GM18505 (cell line): ENCODE measurements around the gene ADD1.
A peak's percentile ranks its signal among the peaks of the same experiment; 100 is the strongest.

ENCODE experiments used
- ATAC-seq: cut with Tn5 transposase; IDR thresholded peaks from one replicate; pipeline ENCODE4 v1.9.1; 2021; ENCODE audit not compliant: unreplicated experiment
- POLR2A ChIP-seq: IDR thresholded peaks from 4 replicates; pipeline ENCODE4 v1.6.1; 2011; ENCODE audit warnings: borderline replicate concordance; ENCODE audit not compliant: insufficient read depth, insufficient read length; ENCODE audit errors: extremely low read depth

ADD1 gene

DNA sequence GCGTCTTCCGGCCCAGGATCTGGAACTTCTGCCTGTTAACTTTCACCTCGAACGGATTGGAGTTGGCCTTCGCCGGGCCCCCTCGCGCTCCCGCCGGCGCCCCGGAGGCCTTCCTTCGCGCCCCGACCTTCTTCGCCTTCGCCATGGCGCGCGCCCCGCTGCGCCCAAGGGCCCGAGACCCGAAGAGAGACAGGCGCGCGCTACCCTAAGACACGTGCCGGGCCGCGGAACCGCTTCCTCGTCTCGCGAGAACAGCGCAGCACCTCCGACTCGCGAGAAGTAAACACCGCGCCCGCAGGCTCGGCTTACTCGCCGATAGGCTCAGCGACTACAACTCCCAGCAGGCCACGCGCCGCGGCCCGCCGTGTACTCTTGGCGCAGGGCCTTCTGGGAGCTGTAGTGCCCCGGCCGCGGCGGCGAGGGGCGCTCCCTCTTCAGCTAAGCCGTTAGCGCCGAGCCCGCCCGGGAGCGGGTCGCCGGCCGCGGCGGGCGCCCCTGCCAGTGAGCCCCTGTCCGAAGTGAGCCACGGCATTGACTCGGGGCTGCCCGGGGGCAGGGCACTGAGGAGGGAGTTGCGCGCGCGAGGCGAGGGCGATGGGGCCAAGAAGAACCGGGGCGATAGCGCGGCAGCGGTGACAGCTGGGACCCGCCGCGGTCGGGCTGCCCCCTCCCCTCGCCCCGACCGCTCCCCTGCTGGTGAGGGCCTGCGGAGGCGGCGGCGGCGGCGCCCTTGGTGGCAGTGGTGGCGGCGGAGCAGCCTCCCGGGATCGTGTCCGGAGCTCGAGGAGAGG is 119.7 kb downstream of the ADD1 start, which contains the start of the genes GRK4 and NOP14:
GRK4 (plus strand) TSS at position 397 of the 791 bp plus-strand sequence. CDS start 500 bp downstream, outside the sequence.
NOP14 (minus strand) TSS at position 232 of the 791 bp plus-strand sequence; CDS start at position 145, 87 bp downstream.
- peak; percentile 84 for TF ChIP-seq POLR2A
- ATAC-seq = peak; percentile 85

DNA sequence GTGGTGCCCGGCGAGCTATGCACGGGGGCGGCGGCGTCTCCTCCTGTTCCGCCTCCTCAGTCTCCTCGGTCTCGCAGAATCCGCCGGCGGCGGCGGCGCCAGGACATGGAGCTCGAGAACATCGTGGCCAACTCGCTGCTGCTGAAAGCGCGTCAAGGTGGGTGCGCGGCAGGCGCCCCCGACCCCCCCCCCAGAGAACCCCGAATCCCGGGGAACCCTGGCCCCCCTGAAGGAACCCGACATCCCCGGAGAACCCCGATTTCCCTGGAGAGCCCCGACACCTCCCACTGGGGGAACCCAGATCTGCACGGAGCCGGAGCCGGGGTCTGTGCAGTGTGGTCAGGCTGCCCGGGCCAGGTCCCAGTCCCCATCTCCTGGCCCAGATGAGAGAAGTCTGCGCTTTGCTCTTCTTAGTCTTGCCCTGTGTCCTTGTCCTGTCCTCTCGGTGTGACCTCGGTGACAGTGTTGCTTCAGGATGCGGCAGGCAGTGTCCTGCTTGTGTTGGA is 120.4 kb downstream of the ADD1 start:
- no peak for ATAC-seq
- TF ChIP-seq POLR2A = peak; percentile 28

DNA sequence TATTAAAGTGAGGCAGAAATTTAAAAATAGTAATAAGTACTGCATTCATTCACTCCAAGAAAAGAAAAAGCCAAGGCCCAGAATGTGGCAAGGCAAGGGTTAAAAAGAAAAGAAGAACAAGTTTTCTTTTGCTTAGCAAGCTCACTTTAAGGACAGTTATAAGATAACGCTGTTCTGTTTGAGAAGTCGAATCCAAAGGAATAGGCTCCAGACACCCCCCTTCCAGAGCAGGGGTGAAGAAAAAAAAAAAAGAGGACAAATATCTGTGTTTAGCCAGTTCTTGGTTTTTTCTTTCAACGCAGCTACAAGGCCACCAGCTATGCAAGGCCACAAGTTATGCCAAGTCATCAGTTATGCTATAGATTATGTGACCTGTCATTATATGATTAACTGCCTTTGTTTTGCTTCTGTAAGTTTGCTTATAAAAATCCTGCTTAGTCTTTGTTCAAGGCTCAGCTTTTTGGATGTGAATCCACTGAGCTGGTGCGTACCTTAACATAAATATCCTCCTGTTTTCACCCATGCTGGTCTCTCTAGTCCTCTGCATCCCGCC is 121.1 kb downstream of the ADD1 start:
- no peak for TF ChIP-seq POLR2A
- no peak for ATAC-seq

DNA sequence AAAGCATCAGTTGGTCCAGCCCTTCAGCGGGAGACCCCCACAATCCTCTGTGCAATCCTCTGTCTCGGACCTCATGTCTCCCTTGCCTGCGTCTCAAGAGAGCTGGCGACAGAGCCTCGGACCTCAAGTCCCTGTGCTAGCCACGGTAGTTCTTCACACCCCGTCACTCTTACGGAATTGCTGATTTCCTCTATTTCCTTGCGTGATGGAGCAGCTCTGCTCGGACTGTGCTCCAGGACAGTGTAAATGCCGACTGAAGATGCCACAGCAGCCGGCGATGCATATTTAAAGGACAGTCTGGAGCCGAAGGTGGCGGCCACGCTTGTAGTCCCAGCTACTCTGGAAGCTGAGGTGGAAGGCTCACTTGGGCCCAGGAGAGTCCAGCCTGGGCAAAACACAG is 121.6 kb downstream of the ADD1 start:
- no peak for TF ChIP-seq POLR2A
- ATAC-seq = no peak

DNA sequence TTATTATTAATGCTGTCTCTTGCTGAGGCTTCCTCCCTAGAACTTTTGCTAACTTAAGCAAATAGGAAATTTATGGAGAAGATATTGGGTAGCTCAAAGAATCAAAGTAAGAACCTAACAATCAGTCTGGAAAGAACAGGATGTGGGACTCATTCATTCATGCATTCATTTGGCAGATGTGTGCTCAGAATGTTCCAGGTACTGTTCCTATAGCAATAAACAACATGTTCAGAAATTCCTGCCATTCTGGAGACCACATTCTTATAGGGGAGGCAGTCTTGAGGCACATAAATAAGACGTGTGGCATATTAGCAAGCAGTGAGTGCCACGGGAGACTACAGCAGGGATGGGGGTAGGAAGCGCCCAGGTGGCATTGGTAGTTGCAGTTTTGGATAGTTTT is 124.7 kb downstream of the ADD1 start:
- no peak for TF ChIP-seq POLR2A
- ATAC-seq = no peak

DNA sequence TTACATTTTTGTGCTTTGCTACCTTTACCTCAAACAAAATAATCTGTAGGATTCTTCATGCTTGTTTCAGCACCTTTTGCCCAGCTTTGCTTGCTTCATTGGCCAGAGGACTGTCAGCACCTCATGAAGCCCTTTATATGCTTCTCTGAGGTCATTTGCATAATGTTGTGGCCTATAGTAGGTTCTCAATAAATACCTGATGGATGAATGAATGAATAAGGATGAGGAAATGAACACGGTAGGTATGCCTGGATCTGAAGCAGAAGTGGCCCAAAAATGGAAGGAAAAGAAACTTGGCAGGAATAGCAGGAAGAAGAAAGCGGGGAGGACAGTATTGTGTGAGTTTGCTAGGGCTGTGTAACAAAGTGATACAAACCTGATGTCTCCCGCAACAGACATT is 127.6 kb downstream of the ADD1 start:
- TF ChIP-seq POLR2A = no peak
- ATAC-seq = no peak

DNA sequence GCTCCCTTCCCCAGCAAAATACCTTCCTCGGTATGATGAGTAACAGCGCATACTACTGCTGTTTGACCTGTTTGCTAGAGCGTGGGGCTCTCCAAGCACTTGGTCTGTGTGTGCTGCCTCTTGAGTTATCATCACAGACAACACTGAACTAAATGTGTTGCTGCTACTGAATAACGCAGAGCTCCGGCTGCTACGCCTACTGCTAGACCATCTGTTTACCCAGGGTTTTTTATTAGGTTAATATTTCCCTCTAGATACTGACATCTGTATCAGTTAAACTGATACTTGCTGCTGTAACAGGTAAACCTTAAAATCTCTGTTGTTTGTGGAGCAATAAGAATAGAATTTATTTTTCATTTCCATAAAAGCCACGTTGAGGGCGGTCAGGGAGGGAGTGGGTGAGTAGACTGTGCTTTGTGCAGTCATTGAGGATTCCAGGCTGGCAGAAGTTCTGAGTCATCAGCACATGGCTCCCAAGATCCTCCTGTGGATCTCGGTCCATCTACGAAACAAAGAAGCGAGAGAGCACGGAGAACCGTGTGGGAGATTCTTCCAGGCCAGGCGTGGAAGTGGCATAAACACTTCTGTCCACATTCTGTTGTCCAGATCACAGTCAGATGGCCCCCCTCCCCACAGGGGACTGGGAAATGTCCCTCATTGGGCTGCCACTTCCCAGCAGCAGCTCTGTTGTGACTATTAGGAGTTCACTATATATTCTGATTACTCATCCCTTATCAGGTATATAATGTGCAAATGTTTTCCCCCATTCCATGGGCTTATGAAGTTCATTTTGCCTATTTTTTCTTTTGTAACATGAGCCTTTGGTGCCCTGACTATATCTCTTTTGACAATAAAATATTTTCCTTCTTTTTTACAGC is 133.8 kb downstream of the ADD1 start:
- TF ChIP-seq POLR2A = no peak
- ATAC-seq = no peak
